Inferior parietal cortex (tissue), 1 donor: ENCODE data around the gene PIR.
A peak's percentile ranks its signal among the peaks of the same experiment; 100 is the strongest.

ENCODE experiments used
- DNase-seq: peaks from one replicate; pipeline ENCODE4 v3.0.0-alpha.2; 2016; ENCODE audit errors: extremely low spot score

PIR gene

DNA sequence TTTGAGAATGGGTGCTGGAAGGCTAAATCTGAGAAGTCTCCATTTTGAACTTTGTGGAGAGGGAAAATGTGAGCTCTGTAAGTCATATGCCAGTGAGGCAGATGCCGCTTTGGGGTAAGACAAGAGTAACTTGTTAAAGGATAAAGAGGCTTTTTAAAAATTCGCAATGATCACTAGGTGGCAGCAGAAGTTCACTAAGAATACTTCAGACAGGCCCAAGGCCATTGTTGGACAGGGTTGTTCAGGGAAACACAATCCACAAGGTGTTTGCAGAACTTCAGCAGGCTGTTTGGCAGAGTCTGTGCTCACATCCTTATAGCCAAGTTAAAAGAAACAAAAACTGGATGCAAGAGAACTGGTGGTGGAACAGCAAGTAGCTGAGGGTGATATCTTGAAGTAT is 144.1 kb downstream of the PIR start:
- DNase-seq, result peak; percentile 83

DNA sequence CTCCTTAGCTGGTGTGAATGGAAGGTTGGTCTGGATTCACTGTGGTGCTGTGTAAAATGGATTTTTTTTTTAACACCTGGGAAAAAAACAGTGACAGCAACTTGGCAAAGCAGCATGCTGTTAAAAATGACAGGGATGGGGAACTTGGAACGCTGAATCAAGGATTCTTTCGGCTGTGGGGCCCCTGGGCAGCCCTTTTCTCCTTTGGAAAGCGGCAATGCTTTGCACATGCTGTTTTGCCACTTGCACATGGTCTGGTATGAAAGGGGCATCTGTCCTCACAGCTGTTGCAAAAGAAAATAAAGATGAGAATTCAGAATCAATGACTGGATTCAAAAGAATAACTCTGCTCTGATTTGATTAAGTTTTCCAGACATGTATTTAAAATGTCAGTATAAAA is 147.2 kb downstream of the PIR start:
- DNase-seq, result no peak

DNA sequence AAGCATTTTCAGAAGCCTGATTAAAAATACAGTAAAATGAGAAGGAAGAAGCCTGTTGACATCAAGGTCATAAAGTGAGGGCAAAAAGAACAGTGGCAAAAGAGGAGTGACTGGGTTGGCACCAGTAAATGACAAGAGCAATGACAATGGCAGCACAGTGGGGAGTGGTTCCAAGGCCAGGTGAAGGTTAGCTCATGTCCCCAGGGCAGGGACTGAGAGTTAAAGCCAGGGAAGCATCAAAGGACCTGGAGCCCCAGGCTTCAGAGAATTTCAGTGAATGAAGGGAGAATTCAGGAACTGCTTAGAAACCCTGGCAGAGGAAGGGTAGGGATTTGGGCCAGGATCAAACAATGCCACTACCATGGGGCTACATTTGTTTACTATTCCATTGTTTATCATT is 149.0 kb downstream of the PIR start:
- DNase-seq, result no peak

DNA sequence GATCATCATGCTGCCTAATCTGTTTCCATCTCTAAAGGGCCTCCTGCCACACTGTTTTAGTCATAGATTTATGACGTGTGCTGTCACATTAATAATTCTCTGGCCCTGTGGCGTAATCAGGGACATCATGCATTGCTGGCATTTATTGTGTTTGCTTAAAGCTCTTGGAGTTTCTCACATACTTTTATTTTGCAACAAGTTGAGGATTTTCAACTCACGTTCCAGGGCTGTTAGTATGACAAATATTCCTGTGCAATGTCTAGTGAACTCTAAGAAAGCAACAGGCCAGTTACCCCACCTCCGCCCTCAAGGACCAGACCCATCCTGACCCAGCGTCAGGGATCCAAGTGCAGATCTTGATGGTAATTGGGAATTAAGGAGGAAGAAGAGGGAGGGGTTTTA is 150.1 kb downstream of the PIR start:
- no peak for DNase-seq

DNA sequence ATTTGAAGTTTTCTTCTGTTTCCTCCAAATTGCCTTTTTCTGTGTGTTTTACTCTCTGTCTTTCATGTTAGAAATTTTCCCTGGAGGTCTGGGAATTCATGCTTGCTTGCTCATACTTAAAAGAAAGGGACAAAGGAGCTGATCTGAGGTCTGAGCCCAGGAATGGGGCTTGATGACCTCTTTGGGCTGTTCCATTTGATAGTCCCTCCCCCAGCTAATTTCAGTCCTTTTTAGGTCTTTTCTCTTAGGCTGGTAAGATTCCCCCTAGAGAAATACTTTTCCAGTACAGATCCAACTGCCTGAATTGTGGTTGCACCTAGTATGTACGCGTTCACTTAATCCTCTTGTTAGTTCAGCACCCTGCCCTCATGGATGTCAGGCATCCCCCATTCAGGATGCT is 152.3 kb downstream of the PIR start:
- DNase-seq, result no peak

DNA sequence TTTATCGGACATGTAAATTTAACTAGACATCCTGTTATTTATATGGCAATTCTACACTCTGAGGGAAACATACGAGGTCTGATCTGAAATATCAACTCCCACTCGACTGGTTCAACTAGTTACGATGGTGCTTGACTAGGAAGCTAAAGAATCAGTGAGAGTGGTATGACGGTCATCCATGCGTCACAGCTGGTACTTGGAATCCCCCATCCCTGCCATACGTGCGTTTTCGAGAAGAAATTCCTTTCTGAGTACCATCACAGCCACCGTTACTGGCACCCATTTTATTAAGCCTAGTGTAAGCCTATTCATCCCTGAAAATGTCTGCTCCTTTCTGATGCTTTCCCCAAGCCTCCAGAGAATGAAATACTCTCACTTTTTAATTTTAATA is 157.1 kb downstream of the PIR start:
- DNase-seq, result no peak

DNA sequence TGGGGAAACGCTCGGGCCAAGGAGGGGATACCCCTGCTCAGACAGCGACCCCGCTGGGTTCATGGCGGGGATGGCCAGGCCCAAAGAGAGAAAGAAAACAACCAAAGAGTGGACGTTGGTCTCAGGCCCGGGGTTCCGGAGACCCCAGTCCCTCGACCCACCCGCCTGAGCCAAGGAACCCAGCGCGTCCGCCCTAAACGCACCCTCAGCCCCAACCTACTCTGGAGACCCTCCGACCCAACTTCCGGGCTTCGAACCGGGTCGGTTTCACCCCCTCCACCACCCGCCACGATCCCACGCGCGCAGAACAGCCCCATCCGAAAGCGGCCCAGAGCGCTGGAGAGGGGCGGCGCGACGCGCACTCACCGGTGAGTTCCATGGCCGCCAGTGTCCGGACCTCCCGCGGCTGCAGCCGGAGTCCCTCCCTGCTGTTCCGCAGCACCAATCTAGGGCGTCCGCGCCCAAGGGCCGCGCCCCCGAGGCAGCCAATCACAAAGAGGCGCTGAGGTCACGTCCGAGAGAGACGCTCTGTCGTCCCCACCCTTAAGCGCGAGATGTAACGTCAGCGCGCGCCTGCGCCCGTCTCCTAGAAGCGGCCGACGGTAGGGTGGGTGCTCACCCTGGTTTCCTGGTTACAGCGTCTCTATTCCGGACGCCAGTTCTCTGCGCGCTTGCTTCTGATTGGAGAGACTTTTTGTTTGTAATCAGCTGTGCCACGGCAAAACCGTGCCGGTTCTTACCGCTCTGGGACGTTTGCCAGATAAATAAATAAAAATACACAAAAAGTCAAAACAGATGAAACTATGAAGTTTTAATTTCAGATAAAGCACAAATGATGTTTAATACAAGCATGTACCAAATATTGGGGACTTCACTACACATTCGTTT is 157.8 kb downstream of the PIR start, which contains the start of gene PIGA:
Gene PIGA, minus strand, starts transcription at position 389 of the 888 bp plus-strand sequence. CDS start 3,593 bp downstream, outside the sequence.
- peak; percentile 93 for DNase-seq
